Dedifferentiated amniotic fluid mesenchymal stem cell (primary cell): ENCODE data around the gene ALCAM.

ENCODE experiments used
- DNase-seq: peaks from one replicate; pipeline ENCODE4 v3.0.0-alpha.2; 2016; ENCODE audit errors: extremely low spot score

ALCAM gene

DNA sequence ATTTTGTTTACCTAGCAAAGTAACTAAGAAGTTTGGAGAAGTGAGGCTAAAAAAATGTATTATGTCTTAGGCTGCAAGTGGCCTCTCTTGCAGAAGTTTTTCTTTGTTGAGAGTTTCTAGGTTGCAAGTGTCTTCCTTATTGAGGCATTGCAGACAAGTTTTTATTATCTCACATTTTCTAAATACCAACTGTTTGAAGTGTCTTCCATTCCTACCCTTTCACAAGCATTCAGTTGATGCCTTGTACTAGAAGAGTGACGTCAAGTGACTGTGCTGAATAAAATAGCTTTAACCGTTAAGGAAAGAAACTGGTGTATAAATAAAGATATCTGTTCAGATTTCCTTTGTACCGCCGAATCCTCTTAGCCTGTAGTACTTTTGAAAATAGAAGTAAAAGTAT is 123.3 kb downstream of the ALCAM start:
- DNase-seq: no peak

- no peak for DNase-seq
These were observed 126.7 kb downstream of the ALCAM start for GRCh38 chr3:105493305-105493892.

DNA sequence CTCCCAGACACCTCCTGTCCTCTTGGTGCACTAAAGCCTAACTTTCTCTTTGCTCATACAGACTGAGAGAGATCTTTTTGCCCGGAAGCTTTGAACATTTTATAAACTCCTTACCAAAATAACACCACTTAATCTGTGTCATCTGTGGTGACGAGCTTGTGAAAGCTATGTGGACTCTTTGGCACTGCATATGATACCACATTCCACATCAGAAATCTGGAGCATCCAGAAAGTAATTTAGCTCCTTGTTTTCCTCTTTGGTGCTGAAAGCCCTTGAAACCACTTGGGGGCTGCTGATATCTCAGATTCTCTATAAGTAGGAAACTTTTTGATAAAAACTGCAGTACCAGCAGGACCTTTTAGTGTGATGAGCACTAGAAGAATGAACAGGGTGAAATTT is 128.3 kb downstream of the ALCAM start:
- DNase-seq: no peak

DNA sequence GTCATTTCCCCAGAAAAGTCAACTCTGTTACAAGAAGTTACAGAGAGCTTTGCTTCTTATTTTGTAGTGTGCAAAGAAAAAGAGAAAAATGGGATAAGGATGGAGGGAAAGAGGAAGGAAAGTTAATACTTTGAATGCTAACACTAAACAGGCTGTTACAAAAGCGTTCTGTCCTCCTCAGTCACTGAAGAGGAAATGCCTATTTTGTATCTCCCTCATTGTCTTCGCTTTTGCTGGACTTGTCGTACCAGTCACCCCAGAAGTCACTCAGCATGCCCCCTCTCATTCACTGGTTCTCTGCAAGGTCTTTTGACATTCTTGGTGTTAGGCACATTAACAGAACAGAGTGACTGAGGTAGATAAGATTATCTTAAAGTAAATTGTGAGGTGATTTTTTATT is 129.6 kb downstream of the ALCAM start:
- DNase-seq: no peak

GRCh38 chr3:105497386-105497785 is 130.7 kb downstream of the ALCAM start:
- no peak for DNase-seq

DNA sequence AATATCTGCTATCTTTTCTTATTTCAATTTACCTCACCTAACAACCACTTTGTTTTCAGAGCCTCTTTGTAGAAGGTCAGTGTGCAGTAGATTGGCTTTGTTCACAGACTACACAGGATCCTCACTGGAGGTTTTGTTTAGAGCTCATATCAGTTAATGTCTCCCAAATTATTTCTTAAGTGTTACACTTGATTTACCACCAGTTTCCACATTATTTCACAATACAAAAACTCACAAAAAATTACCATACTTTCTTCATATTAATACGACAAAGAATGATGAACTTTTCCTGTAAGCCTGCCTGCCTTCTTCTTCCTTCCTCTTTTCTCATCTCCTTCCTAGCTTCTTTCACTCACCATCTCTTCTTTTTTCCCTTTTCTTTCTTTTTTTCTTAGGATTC is 133.3 kb downstream of the ALCAM start:
- DNase-seq: no peak

DNA sequence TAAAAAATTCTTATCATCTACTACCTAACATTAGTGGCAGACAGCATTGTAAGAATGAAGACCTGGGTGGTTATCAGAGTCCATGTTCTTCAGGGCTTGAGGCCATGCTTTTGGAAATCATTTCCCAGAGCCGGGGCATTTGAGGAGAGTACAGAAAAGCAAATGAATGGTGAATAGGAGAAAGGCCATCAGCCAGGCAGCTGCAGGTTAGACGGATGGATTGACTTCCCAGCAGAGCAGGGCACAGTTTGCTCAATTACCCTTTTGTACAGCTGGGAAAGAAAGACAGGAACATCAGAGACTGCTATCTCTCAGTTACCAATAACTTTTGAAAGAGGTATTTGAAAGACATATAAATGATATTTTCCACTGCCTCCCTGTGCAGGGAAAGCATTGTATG is 135.6 kb downstream of the ALCAM start:
- no peak for DNase-seq

- DNase-seq: no peak
These were observed 136.5 kb downstream of the ALCAM start for GRCh38 chr3:105503191-105503593.

GRCh38 chr3:105504440-105504951 is 137.8 kb downstream of the ALCAM start:
- no peak for DNase-seq

GRCh38 chr3:105505170-105505569 is 138.5 kb downstream of the ALCAM start:
- DNase-seq: no peak

DNA sequence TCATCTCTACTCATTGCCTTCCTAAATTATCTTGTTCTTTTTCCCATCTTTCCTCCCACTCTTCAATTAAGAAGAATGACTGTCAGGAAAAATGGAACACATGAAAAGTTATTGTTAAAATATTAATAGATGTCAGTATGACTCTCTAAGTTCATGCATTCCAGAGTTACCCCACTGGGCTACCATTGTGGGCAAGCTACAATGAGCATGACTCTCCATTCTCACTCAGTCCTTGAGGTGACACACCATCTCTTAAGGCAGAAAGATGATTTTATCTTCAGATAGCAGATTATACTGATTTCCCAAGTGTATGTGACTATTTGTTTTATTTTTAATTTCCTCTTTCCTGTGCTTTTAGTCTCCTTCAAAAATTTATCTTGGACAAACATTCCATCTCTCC is 144.3 kb downstream of the ALCAM start:
- no peak for DNase-seq

DNA sequence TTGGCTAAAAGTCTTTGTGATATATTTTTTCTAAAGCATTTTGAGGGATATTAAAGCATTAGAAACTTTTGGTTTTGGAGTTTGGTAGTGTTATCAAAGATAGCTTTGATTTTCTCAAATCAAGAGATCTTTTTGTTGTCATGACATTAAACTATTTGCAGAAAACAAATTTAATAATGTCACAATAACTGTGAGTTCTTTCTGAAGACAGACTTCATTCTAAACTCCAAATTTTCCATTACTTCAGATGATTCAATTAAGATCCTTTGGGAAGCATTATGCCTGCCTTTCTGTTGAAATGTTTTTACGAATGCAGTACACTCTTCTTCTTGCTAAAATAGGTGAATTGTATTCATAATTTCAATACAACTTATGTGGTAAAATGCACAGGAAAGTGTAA is 145.4 kb downstream of the ALCAM start:
- no peak for DNase-seq

GRCh38 chr3:105513042-105513441 is 146.3 kb downstream of the ALCAM start:
- DNase-seq: peak; percentile 70

DNA sequence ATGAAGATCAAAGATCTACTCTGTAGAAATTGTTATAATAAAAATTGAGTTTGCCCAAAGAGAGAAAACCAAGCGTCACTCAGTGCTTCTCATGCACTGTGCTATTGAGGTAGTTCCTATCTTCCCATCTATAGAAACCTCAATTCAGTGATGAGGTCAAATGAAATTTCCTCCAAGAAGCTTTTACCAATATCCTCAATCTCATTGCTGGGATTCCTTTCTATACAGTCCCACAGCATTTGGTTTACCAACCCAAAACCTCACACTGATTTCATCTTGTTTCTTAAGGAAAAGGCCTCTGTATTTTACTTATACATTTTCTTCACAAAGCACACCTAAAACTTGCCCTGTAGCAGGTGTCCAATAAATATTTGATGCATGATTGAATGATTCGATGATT is 147.2 kb downstream of the ALCAM start:
- DNase-seq: no peak

GRCh38 chr3:105515372-105515771 is 148.7 kb downstream of the ALCAM start:
- no peak for DNase-seq

DNA sequence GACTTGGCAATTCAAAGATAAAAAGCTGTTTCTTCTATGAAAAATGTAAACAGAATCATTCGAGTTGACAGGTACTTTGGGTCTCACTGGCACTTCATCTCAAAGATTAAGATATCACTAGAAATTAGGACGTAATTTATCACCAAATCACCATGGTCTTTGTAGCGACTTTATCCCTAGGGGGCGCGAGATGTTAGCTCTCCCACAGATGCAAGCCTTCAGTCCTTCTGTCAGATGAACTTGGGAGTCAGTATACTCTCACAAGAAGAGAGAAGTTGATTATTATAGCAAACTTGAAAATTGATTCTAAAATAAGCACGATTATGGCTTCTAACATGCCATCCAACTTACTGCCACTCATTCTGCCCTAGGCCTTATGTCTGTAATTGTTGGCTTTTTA is 150.3 kb downstream of the ALCAM start:
- no peak for DNase-seq

DNA sequence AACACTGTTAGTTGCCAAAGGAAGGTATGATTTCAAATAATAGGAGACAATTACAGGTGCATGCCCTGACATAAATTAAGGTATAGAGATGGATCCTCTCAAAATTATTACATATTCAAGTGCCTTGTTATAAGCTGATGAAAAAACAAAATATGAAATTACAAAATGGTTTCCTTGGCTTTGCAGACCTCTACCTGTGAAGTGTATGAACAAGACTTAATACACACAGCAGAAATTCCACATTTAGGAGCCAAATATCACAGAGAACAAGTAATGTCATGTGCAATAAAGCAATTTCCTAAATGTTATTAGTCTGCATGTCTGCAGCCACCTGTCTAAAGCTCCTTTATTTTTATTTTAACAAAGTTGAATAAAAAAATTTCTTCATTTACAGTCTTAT is 151.5 kb downstream of the ALCAM start:
- DNase-seq: no peak

GRCh38 chr3:105518806-105519418 is 152.2 kb downstream of the ALCAM start:
- peak; percentile 84 for DNase-seq

- no peak for DNase-seq
These were observed 155.1 kb downstream of the ALCAM start for GRCh38 chr3:105521770-105522169.

- DNase-seq: no peak
These were observed 156.8 kb downstream of the ALCAM start for GRCh38 chr3:105523501-105523900.

DNA sequence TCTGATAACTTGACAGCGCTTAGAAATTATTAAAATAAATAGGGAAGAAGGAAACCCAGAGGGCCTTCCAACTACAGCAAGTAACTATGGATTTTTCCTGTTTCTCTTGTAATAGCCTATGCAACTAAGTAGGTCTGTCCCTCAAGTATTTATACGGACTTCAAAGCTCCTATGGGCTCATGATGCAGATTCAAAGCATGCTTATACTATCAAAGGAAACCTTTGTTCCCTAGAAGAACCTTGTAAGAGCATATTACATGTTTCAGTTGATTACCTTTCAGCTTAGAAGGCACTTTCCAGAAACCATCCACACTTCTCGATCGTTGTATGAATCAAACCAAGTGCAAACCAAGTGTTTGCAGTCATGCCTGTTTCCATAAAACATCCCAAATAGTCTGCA is 158.8 kb downstream of the ALCAM start:
- no peak for DNase-seq

- DNase-seq: no peak
These were observed 159.8 kb downstream of the ALCAM start for GRCh38 chr3:105526360-105527111.

- DNase-seq: no peak
These were observed 160.8 kb downstream of the ALCAM start for GRCh38 chr3:105527535-105527934.
